K562 (cell line): ENCODE results near the gene EMC9. TPM values are rescaled to one million over a fixed set of nuclear protein-coding genes. Genes with fewer than 3 reads are reported as not detected.

ENCODE experiments used
- E2F1 ChIP-seq: sonication (generic); formaldehyde crosslinking; IDR thresholded peaks from 2 replicates; pipeline ENCODE4 v1.8.1; 2023; ENCODE audit warnings: mild to moderate bottlenecking, missing genetic modification reagents, moderate library complexity
- ELF2 ChIP-seq: fragments of 250-450 bp; sonication (Bioruptor Pico); IDR thresholded peaks from 2 replicates; pipeline ENCODE4 v1.5.0; 2021; ENCODE audit warnings: mild to moderate bottlenecking
- HDAC8 ChIP-seq: fragments of 450-650 bp; IDR thresholded peaks from 2 replicates; pipeline ENCODE4 v1.6.1; 2016; ENCODE audit warnings: mild to moderate bottlenecking, missing genetic modification characterization, moderate library complexity, missing compliant biosample characterization
- HOMEZ ChIP-seq: fragments of 250-450 bp; sonication (Bioruptor Pico); IDR thresholded peaks from 2 replicates; pipeline ENCODE4 v1.4.0; 2020; ENCODE audit warnings: mild to moderate bottlenecking, moderate library complexity
- MCM7 ChIP-seq, 2 experiments: fragments of 450-650 bp; IDR thresholded peaks; 2 replicates each; pipeline ENCODE4 v1.6.1; 2016 to 2018
- MEIS2 ChIP-seq: fragments of 450-650 bp; IDR thresholded peaks from 2 replicates; pipeline ENCODE4 v1.6.1; 2014; ENCODE audit warnings: mild to moderate bottlenecking; ENCODE audit not compliant: partially characterized antibody
- NFRKB ChIP-seq: fragments of 450-650 bp; IDR thresholded peaks from 2 replicates; pipeline ENCODE4 v1.6.1; 2016; ENCODE audit warnings: low read depth
- NKRF ChIP-seq: fragments of 450-650 bp; IDR thresholded peaks from 2 replicates; pipeline ENCODE4 v1.6.1; 2016; ENCODE audit warnings: borderline replicate concordance
- NUFIP1 ChIP-seq: fragments of 450-650 bp; IDR thresholded peaks from 2 replicates; pipeline ENCODE4 v1.6.1; 2018; ENCODE audit not compliant: partially characterized antibody
- REST ChIP-seq, 2 experiments: fragments of 450-650 bp; formaldehyde crosslinking in 1 of 2; IDR thresholded peaks; 2 replicates each; pipeline versions ENCODE4 v1.4.0 to v1.6.1; 2014 to 2020; ENCODE audit warnings: mild to moderate bottlenecking in 2 of 2, borderline replicate concordance in 1 of 2, low read depth in 1 of 2
- SIN3A ChIP-seq, 2 experiments: fragments of 150-350 bp in 1 of 2; IDR thresholded peaks; 2 replicates each; pipeline ENCODE4 v1.6.1; 2011 to 2016; ENCODE audit warnings: borderline replicate concordance in 2 of 2, low read depth in 2 of 2, low read length in 2 of 2, mild to moderate bottlenecking in 2 of 2, moderate library complexity in 2 of 2; ENCODE audit not compliant: control insufficient read depth in 1 of 2
- SMAD4 ChIP-seq: fragments of 250-450 bp; sonication (Bioruptor Pico); conservative IDR thresholded peaks from 2 replicates; pipeline ENCODE4 v1.8.0; 2021; ENCODE audit warnings: inconsistent platforms, mild to moderate bottlenecking, moderate library complexity
- XRCC4 ChIP-seq: IDR thresholded peaks from one replicate; pipeline ENCODE4 v1.6.1; 2011; ENCODE audit not compliant: insufficient read depth, insufficient read length; ENCODE audit errors: extremely low read depth
- ZNF384 ChIP-seq: IDR thresholded peaks from 2 replicates; pipeline ENCODE4 v1.6.1; 2012; ENCODE audit warnings: low read depth, low read length, improper control_type of control experiment
- polyA plus RNA-seq, 8 experiments: library from polyadenylated mRNA; depleted of rRNA in 4 of 8; stranded (reverse) in 5 of 8; unstranded in 3 of 8; fragments of >200 nt; fragmentation: Nextera tagmentation in 2 of 8; fragmentation: Illumina TruSeq in 1 of 8; extraction: Ambion mirVana in 2 of 8; extraction: Trizol in 1 of 8; gene quantifications; 2 replicates each; pipeline versions ENCODE4 v1.2.1 to v1.2.3, GENCODE V29; 2011 to 2014; ENCODE audit warnings: inconsistent platforms in 1 of 8, missing spikeins in 1 of 8
- total RNA-seq, 7 experiments: library from RNA; depleted of rRNA in 6 of 7; stranded (reverse); fragments of >200 nt in 6 of 7; fragmentation: Illumina TruSeq in 2 of 7; extraction: Trizol in 2 of 7; gene quantifications; 2 replicates each; pipeline versions ENCODE4 v1.2.1 to v1.2.3, GENCODE V29; 2011 to 2021; ENCODE audit warnings: low replicate concordance in 1 of 7

Gene EMC9
- total and polyA plus RNA-seq, 9 of the 15 experiments (the other 6 are each of a cell fraction or from before 2014, with no cell fraction given), result 3.1 to 13.2 (median 7.8) TPM

- TF ChIP-seq REST (IDR thresholded peaks at IDR 0.05; ENCODE audit: borderline replicate concordance) (peak; percentile 87), REST (CRISPR knock-in tag; IDR thresholded peaks at IDR 0.05; ENCODE audit: low read depth) (no peak), SMAD4 (CRISPR knock-in tag) (no peak), E2F1 (CRISPR knock-in tag) (no peak), HOMEZ (no peak), ZNF384 (no peak), HDAC8 (tag) (no peak), MCM7 (IDR thresholded peaks at IDR 0.05) (no peak), NKRF (no peak), ELF2 (CRISPR knock-in tag) (no peak), SIN3A (IDR thresholded peaks at IDR 0.05; ENCODE audit: borderline replicate concordance in 2 of 2, control insufficient read depth in 1 of 2, low read depth in 2 of 2, low read length in 2 of 2) (peak; percentile 19 to 37; a peak in 1 of 4 replicates), MEIS2 (no peak), NFRKB (no peak), NUFIP1 (no peak), XRCC4 (no peak)
Measured at GRCh38 chr14:24146978-24147760, 5.8 kb upstream of the EMC9 start, which contains the start of gene RNF31 (continued).
